PC-3 (cell line): ENCODE measurements around the gene LHX2.

Experiments
- EZH2 ChIP-seq: fragments of 300-600 bp; sonication (generic); IDR thresholded peaks from one replicate; pipeline ENCODE4 v1.6.1; 2017; ENCODE audit warnings: antibody characterized with exemption, mild to moderate bottlenecking, low read length; ENCODE audit not compliant: unreplicated experiment
- TF ChIP-seq, protein P1 (sequence below): fragments of 300-600 bp; sonication (generic); conservative IDR thresholded peaks from 2 replicates; pipeline ENCODE4 v1.5.1; 2017; ENCODE audit warnings: antibody characterized with exemption, low read depth, mild to moderate bottlenecking, low read length

DNA sequence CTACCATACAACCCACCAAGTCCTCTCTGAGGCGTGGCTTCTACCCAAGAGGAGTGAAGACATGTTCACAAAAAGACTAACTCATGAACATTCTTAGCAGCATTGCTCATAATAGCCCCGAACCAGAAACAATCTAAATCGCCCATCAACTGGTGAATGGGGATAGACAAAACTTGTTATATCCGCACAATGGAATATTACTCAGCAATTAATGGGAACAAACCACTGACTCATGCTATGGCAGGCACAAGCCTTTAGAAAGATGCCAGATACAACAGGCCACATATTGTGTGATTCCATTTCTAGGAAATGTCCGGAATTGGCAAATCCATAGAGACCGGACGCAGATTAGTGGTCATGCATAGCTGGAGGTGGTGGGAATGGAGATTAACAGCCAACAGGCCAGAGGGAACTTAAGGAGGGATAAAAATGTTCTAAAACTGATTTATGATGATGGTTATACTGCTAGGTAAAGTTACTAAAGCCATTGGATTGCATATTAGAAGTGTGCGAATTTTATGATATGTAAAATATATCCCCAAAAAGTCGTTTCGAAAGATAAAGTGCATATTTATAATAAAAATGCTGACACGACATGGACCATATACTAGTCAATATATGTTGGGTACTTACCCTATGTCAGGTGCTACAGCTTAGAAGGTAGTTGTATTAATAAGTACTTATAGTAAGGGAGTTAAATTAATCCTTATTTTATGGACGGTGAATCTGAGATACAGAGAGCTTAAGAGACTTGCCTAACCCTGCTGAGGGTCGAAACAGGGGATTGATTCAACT is 55.4 kb downstream of the LHX2 start:
- TF ChIP-seq EZH2: no peak
- TF ChIP-seq, protein P1, sequence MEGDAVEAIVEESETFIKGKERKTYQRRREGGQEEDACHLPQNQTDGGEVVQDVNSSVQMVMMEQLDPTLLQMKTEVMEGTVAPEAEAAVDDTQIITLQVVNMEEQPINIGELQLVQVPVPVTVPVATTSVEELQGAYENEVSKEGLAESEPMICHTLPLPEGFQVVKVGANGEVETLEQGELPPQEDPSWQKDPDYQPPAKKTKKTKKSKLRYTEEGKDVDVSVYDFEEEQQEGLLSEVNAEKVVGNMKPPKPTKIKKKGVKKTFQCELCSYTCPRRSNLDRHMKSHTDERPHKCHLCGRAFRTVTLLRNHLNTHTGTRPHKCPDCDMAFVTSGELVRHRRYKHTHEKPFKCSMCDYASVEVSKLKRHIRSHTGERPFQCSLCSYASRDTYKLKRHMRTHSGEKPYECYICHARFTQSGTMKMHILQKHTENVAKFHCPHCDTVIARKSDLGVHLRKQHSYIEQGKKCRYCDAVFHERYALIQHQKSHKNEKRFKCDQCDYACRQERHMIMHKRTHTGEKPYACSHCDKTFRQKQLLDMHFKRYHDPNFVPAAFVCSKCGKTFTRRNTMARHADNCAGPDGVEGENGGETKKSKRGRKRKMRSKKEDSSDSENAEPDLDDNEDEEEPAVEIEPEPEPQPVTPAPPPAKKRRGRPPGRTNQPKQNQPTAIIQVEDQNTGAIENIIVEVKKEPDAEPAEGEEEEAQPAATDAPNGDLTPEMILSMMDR: no peak
